Sigmoid colon (tissue), 7 donors: ENCODE measurements around the gene DDX25. TPM values are rescaled to one million over a fixed set of nuclear protein-coding genes. Genes with fewer than 3 reads are reported as not detected.

Experiments used
- DNase-seq: peaks from one replicate; pipeline ENCODE4 v3.0.0-alpha.2; 2019
- H3K27ac ChIP-seq, 4 donors: fragments of 200-600 bp; sonication (generic); one replicate each; pipeline ENCODE4 v1.5.1; 2016 to 2019; ENCODE audit warnings: mild to moderate bottlenecking in 1 of 4
- H3K27me3 ChIP-seq, 3 donors: fragments of 200-600 bp; sonication (generic); one replicate each; pipeline ENCODE4 v1.5.1; 2019; ENCODE audit warnings: mild to moderate bottlenecking in 1 of 3
- H3K36me3 ChIP-seq, 4 donors: fragments of 200-600 bp; sonication (generic); one replicate each; pipeline ENCODE4 v1.5.1; 2016 to 2019
- H3K4me1 ChIP-seq, 4 donors: fragments of 200-600 bp; sonication (generic); one replicate each; pipeline ENCODE4 v1.5.1; 2017 to 2019
- H3K4me3 ChIP-seq, 4 donors: fragments of 200-600 bp; sonication (generic); one replicate each; pipeline ENCODE4 v1.5.1; 2017 to 2019; ENCODE audit warnings: mild to moderate bottlenecking in 2 of 4, moderate library complexity in 1 of 4
- H3K9me3 ChIP-seq, 4 donors: fragments of 200-600 bp in 3 of 4; sonication (generic) in 3 of 4; one replicate each; pipeline versions ENCODE4 v1.5.1 to v1.6.1; 2013 to 2019
- EP300 ChIP-seq, 4 donors: sonication (generic); formaldehyde crosslinking; IDR thresholded peaks; one replicate each; pipeline ENCODE4 v1.6.1; 2017; ENCODE audit warnings: antibody characterized with exemption in 4 of 4
- POLR2A ChIP-seq, 2 donors: fragments of 450-650 bp; IDR thresholded peaks; one replicate each; pipeline ENCODE4 v1.6.1; 2016; ENCODE audit warnings: antibody characterized with exemption in 2 of 2, mild to moderate bottlenecking in 2 of 2, moderate library complexity in 2 of 2
- POLR2AphosphoS5 ChIP-seq, 4 donors: sonication (generic); formaldehyde crosslinking; IDR thresholded peaks; one replicate each; pipeline ENCODE4 v1.6.1; 2017; ENCODE audit warnings: antibody characterized with exemption in 4 of 4
- WGBS, 2 donors: extraction: QIAGEN DNeasy Blood & Tissue Kit; methylation state at CpG; one replicate each; pipeline ENCODE4 v1.1.7; 2013; 5-methylcytosine and 5-hydroxymethylcytosine counted together
- intact Hi-C: fragments of 100-400 bp; cut with DNase I; formaldehyde crosslinking; loops from one replicate; pipeline ENCODE4 v1.15.1; 2023
- polyA plus RNA-seq, 3 donors: library from polyadenylated mRNA; stranded (reverse); fragments of 200-250 nt; gene quantifications; one replicate each; pipeline ENCODE4 v1.2.3, GENCODE V29; 2013
- total RNA-seq, 4 donors: library from RNA; depleted of rRNA; stranded (reverse); fragments of >200 nt; gene quantifications; one replicate each; pipeline ENCODE4 v1.1.0, GENCODE V29; 2016
- TF ChIP-seq, protein P1 (sequence below), 4 experiments: fragments of 450-650 bp in 3 of 4; fragments of 200-600 bp in 1 of 4; IDR thresholded peaks; one replicate each; pipeline ENCODE4 v1.5.1; 2016 to 2019; ENCODE audit warnings: antibody characterized with exemption in 4 of 4, mild to moderate bottlenecking in 3 of 4, moderate library complexity in 2 of 4
- donor health status: healthy with polysubstance abuse.
- donor health status: Bipolar disorder and iron deficiency.
- donor health status: healthy.

The DDX25 gene
- total and polyA plus RNA-seq, 7 donors = 0.14 to 1.7 (median 0.42) TPM; not detected in 1

GRCh38 chr11:125945011-125945796 lies 40.9 kb downstream of the DDX25 start:
- 66 to 73% methylated on average over 15 of the region's 15 CpGs for WGBS, 2 donors
- H3K9me3 ChIP-seq = no peaks in the 10 kb centered on the region
- H3K4me3 ChIP-seq = no peak overlapping the region
- peaks cover 0 to 4% (median 0%) of the 10 kb centered on the region in 4 donors for H3K4me1 ChIP-seq
- intact Hi-C loops = no loop called here
- TF ChIP-seq EP300 (IDR thresholded peaks at IDR 0.05) (no peak), POLR2AphosphoS5 (IDR thresholded peaks at IDR 0.05) (no peak), POLR2A (IDR thresholded peaks at IDR 0.05) (no peak)
- TF ChIP-seq, protein P1, sequence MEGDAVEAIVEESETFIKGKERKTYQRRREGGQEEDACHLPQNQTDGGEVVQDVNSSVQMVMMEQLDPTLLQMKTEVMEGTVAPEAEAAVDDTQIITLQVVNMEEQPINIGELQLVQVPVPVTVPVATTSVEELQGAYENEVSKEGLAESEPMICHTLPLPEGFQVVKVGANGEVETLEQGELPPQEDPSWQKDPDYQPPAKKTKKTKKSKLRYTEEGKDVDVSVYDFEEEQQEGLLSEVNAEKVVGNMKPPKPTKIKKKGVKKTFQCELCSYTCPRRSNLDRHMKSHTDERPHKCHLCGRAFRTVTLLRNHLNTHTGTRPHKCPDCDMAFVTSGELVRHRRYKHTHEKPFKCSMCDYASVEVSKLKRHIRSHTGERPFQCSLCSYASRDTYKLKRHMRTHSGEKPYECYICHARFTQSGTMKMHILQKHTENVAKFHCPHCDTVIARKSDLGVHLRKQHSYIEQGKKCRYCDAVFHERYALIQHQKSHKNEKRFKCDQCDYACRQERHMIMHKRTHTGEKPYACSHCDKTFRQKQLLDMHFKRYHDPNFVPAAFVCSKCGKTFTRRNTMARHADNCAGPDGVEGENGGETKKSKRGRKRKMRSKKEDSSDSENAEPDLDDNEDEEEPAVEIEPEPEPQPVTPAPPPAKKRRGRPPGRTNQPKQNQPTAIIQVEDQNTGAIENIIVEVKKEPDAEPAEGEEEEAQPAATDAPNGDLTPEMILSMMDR (IDR thresholded peaks at IDR 0.05) = no peak
- no peak overlapping the region for H3K27ac ChIP-seq
- no peak for DNase-seq
- no peaks in the 10 kb centered on the region for H3K27me3 ChIP-seq
- H3K36me3 ChIP-seq = no peaks in the 10 kb centered on the region

DNA sequence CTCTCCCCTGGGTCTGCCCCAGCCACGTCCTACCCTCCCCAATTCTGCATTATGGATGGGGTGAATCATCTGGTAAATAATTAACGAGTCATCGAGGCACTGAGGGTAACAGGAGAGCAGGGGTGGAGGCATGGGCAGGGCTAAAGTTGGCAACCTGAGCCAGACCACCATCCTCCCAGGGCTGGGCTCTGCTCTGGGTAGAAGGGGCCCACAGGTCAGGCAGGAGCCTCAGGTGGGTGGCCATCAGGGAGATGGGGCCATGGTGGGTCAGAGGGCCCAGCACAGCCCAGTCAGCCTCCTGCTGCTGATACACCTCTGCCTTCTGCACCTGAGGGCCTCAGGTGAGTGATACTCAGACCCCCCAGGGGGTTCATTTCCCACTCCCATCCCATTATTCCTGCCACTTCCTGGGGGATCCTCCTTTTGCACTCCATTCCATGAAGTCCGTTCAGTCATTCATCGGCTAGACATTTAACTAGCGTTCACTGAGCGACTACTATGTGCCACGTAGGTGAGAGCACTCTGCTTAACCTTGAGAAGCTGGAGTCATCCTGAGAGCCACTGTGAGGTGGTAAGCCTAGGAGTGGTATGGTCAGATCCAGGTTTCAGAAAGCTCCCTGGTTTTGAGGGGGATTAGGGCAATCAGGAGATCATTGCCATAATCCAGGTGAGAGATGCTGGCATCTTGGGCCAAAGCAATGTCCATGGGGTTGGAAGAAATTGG lies 41.7 kb downstream of the DDX25 start, which contains the start of gene VSIG10L2:
Gene VSIG10L2 (plus strand): TSS at position 248 of the 724 bp plus-strand sequence. CDS start 12 bp downstream, at position 260.
- intact Hi-C loops = no loop called here
- Histone ChIP-seq H3K4me1 (peaks cover 2 to 11% (median 6%) of the 10 kb centered on the region in 4 donors), H3K27ac (no peak within 1 kb of the TSS), H3K9me3 (no peaks in the 10 kb centered on the region), H3K36me3 (no peaks in the 10 kb centered on the region), H3K27me3 (no peaks in the 10 kb centered on the region), H3K4me3 (no peak within 1 kb of the TSS)
- no peak for DNase-seq
- TF ChIP-seq, protein P1 (IDR thresholded peaks at IDR 0.05) = no peak
- 66 to 82% methylated on average over 8 of the region's 8 CpGs for WGBS, 2 donors

- H3K9me3 ChIP-seq = no peaks in the 10 kb centered on the region
- no peaks in the 10 kb centered on the region for H3K36me3 ChIP-seq
- peak; percentile 59 for DNase-seq
- WGBS, 2 donors = 91 to 94% methylated on average over 14 of the region's 14 CpGs
- no peaks in the 10 kb centered on the region for H3K27me3 ChIP-seq
- H3K27ac ChIP-seq = no peak overlapping the region
- peaks cover 2 to 20% (median 15%) of the 10 kb centered on the region in 4 donors for H3K4me1 ChIP-seq
- no peak for TF ChIP-seq EP300 (IDR thresholded peaks at IDR 0.05)
- no peak for TF ChIP-seq POLR2A (IDR thresholded peaks at IDR 0.05)
- TF ChIP-seq POLR2AphosphoS5 (IDR thresholded peaks at IDR 0.05) = no peak
- TF ChIP-seq, protein P1 (IDR thresholded peaks at IDR 0.05) = no peak
- intact Hi-C loops = no loop called here
- no peak overlapping the region for H3K4me3 ChIP-seq
Measured at GRCh38 chr11:125946712-125947418, 42.6 kb downstream of the DDX25 start.

- DNase-seq = peak; percentile 55
- Histone ChIP-seq H3K4me3 (no peak overlapping the region), H3K27ac (no peak overlapping the region), H3K4me1 (peaks cover 2 to 24% (median 23%) of the 10 kb centered on the region in 4 donors), H3K9me3 (no peaks in the 10 kb centered on the region), H3K36me3 (no peaks in the 10 kb centered on the region), H3K27me3 (no peaks in the 10 kb centered on the region)
- 87 to 89% methylated on average over 24 of the region's 24 CpGs for WGBS, 2 donors
- intact Hi-C loops = no loop called here
- TF ChIP-seq EP300 (IDR thresholded peaks at IDR 0.05) = no peak
- TF ChIP-seq POLR2A (IDR thresholded peaks at IDR 0.05) = no peak
- TF ChIP-seq, protein P1 (IDR thresholded peaks at IDR 0.05) = no peak
- TF ChIP-seq POLR2AphosphoS5 (IDR thresholded peaks at IDR 0.05) = no peak
Measured at GRCh38 chr11:125947419-125948277, 43.3 kb downstream of the DDX25 start.
